Stomach smooth muscle (tissue), 2 donors: ENCODE results near the gene SERPINF2.
"Not testable (repeated sequence)": the region's sequence is repeated elsewhere in the genome, so short reads cannot be mapped to it uniquely, and the experiment has no call there.

Experiments used
- H3K27ac ChIP-seq: one replicate; pipeline ENCODE4 v1.7.0; 2013; ENCODE audit warnings: mild to moderate bottlenecking, low read length, inconsistent platforms
- H3K27me3 ChIP-seq, 2 donors: one replicate each; pipeline ENCODE4 v1.7.0; 2013; ENCODE audit warnings: low read length in 2 of 2; ENCODE audit not compliant: insufficient read depth in 2 of 2, control insufficient read depth in 1 of 2
- H3K36me3 ChIP-seq, 2 donors: one replicate each; pipeline ENCODE4 v1.7.0; 2013; ENCODE audit warnings: low read length in 2 of 2; ENCODE audit not compliant: control insufficient read depth in 2 of 2, insufficient read depth in 2 of 2
- H3K4me1 ChIP-seq: one replicate; pipeline ENCODE4 v1.7.0; 2013; ENCODE audit warnings: low read length; ENCODE audit not compliant: control insufficient read depth, insufficient read depth
- H3K4me3 ChIP-seq, 2 donors: one replicate each; pipeline ENCODE4 v1.7.0; 2013; ENCODE audit warnings: low read length in 2 of 2
- H3K9ac ChIP-seq, 2 donors: one replicate each; pipeline ENCODE4 v1.7.0; 2013; ENCODE audit warnings: low read length in 2 of 2, mild to moderate bottlenecking in 1 of 2
- H3K9me3 ChIP-seq, 2 donors: one replicate each; pipeline ENCODE4 v1.7.0; 2013; ENCODE audit warnings: low read length in 2 of 2; ENCODE audit not compliant: control insufficient read depth in 2 of 2
- donor health status: healthy.
- donor health status: Pancreatic carcinoma.

SERPINF2 gene

DNA sequence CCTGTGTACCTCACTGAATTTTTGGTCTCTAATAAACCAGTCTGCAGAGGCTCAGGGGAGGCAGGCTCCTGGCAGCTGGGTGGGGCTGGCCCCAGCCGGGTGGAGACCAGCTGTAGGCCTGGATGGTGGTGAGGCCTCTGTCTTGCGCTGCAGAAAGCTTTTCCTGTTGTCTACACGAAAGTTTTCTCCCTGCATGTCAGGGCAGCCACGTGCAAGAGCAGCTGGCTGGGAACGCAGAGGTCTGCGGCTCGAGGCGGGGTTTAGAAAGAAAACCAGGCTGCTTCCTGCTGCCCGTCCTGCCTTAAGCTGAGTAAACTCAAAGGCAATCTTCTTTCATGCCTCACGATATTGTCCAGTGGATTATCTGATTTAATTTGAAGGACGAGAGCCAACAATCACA, 21.6 kb downstream of the SERPINF2 start:
- Histone ChIP-seq H3K27ac (peak overlapping the region; percentile 60), H3K4me1 (peaks cover 28% of the 10 kb centered on the region)

DNA sequence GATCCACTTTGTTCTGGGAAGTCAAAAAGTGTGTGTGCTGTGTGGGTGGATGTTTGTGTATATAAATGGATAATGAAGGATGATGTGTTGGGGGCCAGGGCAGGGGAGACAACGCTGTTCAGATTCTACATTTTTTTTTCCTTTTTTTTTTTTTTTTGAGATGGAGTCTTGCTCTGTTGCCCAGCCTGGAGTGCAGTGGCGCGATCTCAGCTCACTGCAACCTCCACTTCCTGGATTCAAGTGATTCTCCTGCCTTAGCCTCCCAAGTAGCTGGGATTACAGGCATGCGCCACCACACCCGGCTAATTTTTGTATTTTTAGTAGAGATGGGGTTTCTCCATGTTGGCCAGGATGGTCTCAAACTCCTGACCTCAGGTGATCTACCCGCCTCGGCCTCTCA, 22.0 kb downstream of the SERPINF2 start:
- not testable (repeated sequence) for H3K9me3 ChIP-seq, H3K27ac ChIP-seq, H3K9ac ChIP-seq, H3K27me3 ChIP-seq, H3K4me3 ChIP-seq, H3K36me3 ChIP-seq
- peaks cover 28% of the 10 kb centered on the region for H3K4me1 ChIP-seq

More for the DNA sequence above, 21.6 kb downstream of the SERPINF2 start:
- Histone ChIP-seq H3K36me3 (no peaks in the 10 kb centered on the region), H3K9me3 (no peaks in the 10 kb centered on the region), H3K4me3 (peak overlapping the region in 1 of 2 donors; percentile 40), H3K9ac (peak overlapping the region in 1 of 2 donors; percentile 57), H3K27me3 (peaks cover 7% of the 10 kb centered on the region in 2 donors)

DNA sequence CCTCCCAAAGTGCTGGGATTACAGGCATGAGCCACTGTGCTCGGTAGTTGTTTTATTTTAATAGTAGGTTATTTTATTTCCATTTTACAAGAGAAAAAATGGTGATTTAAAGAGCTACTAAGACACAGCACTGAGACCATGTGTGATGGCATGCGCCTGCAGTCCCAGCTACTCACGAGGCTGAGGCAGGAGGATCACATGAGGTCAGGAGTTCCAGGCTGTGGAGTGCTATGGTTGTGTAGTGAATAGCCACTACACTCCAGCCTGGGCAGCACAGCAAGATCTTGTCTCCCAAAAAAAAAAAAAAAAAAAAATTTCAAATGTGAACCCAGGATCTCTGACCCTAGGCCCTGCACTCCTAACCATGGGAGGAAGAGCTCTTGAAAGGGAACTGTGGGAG, 22.9 kb downstream of the SERPINF2 start:
- no peak overlapping the region for H3K4me3 ChIP-seq
- H3K4me1 ChIP-seq = peaks cover 28% of the 10 kb centered on the region
- H3K9ac ChIP-seq = no peak overlapping the region
- no peaks in the 10 kb centered on the region for H3K36me3 ChIP-seq
- no peaks in the 10 kb centered on the region for H3K9me3 ChIP-seq
- no peak overlapping the region for H3K27ac ChIP-seq
- H3K27me3 ChIP-seq = peaks cover 7% of the 10 kb centered on the region in 2 donors

DNA sequence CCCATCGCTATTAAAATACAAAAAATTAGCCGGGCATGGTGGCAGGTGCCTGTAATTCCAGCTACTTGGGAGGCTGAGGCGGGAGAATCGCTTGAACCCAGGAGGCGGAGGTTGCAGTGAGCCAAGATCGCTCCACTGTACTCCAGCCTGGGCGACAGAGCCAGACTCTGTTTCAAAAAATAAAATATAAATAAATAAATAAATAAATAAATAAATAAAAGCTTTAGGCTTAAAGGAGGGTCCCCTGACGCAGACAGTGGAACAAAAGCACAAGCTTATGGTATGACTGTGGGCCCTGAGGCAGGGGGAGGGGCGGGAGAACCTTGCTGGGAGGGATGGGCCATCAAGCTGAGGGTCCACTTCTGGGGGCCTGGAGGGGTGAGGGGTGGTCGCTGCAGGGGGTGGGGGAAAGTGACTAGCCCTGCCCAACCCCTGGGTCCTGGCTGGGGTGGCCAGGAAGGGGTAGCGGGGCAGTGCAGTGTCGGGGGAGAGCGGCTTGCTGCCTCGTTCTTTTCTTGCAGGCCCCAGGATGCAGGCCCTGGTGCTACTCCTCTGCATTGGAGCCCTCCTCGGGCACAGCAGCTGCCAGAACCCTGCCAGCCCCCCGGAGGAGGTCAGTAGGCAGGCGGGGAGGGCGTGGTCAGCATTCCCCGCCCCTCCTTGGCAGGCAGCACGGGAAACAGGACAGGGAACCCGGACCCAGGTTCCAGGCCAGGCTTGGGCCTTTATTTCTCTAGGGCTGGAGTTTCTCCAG, 23.9 kb downstream of the SERPINF2 start:
- Histone ChIP-seq H3K4me3 (no peak overlapping the region), H3K9me3 (no peaks in the 10 kb centered on the region), H3K4me1 (peaks cover 28% of the 10 kb centered on the region), H3K9ac (no peak overlapping the region), H3K27me3 (peaks cover 7% of the 10 kb centered on the region in 2 donors), H3K36me3 (no peaks in the 10 kb centered on the region), H3K27ac (no peak overlapping the region)

DNA sequence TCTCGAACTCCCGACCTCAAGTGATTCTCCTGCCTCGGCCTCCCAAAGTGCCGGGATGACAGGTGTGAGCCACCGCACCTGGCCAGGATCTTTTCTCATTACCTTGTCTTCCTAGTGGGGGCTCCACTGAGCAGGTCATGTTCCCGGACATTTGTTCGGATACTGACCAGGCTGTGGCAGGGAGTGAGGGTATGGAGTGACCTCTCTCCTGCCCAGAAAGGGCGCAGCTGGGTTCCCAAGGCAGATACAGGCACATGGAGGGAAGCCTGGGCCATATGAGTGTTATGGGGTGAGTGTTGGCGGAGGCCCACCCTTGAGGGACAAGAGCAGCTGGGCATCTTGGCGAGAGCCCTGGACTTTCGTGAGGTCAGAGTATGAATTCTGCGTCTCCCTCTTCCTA, 24.7 kb downstream of the SERPINF2 start:
- Histone ChIP-seq H3K27me3 (peaks cover 7% of the 10 kb centered on the region in 2 donors), H3K9me3 (no peaks in the 10 kb centered on the region), H3K4me3 (no peak overlapping the region), H3K4me1 (peaks cover 28% of the 10 kb centered on the region), H3K27ac (no peak overlapping the region), H3K36me3 (no peaks in the 10 kb centered on the region), H3K9ac (no peak overlapping the region)

DNA sequence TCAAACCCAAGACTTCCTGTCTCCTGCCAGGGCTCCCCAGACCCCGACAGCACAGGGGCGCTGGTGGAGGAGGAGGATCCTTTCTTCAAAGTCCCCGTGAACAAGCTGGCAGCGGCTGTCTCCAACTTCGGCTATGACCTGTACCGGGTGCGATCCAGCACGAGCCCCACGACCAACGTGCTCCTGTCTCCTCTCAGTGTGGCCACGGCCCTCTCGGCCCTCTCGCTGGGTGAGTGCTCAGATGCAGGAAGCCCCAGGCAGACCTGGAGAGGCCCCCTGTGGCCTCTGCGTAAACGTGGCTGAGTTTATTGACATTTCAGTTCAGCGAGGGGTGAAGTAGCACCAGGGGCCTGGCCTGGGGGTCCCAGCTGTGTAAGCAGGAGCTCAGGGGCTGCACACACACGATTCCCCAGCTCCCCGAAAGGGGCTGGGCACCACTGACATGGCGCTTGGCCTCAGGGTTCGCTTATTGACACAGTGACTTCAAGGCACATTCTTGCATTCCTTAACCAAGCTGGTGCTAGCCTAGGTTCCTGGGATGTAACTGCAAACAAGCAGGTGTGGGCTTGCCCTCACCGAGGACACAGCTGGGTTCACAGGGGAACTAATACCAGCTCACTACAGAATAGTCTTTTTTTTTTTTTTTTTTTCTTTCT, 27.3 kb downstream of the SERPINF2 start:
- Histone ChIP-seq H3K27me3 (peaks cover 7% of the 10 kb centered on the region in 2 donors), H3K27ac (no peak overlapping the region), H3K4me3 (no peak overlapping the region), H3K4me1 (peaks cover 17% of the 10 kb centered on the region), H3K36me3 (no peaks in the 10 kb centered on the region), H3K9ac (no peak overlapping the region), H3K9me3 (no peaks in the 10 kb centered on the region)

DNA sequence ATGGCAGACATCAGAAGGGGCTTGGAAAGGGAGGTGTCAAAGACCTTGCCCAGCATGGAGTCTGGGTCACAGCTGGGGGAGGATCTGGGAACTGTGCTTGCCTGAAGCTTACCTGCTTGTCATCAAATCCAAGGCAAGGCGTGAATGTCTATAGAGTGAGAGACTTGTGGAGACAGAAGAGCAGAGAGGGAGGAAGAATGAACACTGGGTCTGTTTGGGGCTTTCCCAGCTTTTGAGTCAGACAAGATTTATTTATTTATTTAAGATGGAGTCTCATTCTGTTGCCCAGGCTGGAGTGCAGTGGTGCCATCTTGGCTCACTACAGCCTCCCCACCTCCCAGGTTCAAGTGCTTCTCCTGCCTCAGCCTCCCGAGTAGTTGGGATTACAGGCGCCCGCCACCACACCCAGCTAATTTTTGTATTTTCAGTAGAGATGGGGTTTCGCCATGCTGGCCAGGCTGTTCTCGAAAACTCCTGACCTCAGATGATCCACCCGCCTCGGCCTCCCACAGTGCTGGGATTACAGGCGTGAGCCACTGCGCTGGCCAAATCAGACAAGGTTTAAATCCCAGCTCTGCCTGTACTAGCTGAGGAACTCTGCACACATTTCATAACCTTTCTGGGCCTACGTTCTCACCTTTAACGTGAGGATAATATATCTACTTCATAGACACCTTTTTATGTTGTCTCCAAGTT, 30.5 kb downstream of the SERPINF2 start:
- H3K9ac ChIP-seq, H3K27ac ChIP-seq, H3K4me1 ChIP-seq: not testable (repeated sequence)

DNA sequence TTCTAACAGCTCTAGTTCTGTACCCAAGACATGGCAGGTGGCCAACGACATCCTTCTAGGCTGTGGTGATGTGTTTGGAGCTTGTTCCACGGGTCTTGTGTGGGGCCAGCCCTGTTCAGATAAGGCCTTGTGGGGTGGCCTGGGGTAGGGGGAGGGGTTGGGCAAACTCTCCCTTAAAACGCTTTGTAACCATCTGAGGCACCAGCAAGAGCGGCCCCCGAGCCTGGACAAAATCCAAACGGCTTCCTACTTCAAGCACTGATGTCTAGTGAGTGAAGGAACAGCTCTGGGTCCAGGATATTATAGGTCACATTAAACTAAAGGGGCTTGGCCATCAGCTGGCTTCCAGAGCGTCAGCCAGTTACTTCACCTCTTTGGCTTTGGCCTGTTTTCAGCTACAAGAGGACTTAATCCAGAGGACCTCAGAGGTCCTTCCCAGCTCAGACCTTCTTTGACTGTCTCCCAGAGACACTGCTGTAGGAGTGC, 31.1 kb downstream of the SERPINF2 start:
- Histone ChIP-seq H3K9me3 (no peaks in the 10 kb centered on the region), H3K4me1 (peaks cover 7% of the 10 kb centered on the region), H3K27me3 (no peaks in the 10 kb centered on the region), H3K4me3 (no peak overlapping the region), H3K27ac (no peak overlapping the region), H3K36me3 (peaks cover 12 to 13% of the 10 kb centered on the region in 2 donors), H3K9ac (no peak overlapping the region)

More for the DNA sequence above, 30.5 kb downstream of the SERPINF2 start:
- not testable (repeated sequence) for H3K9me3 ChIP-seq, H3K4me3 ChIP-seq, H3K27me3 ChIP-seq
- peaks cover 8 to 10% of the 10 kb centered on the region in 2 donors for H3K36me3 ChIP-seq

DNA sequence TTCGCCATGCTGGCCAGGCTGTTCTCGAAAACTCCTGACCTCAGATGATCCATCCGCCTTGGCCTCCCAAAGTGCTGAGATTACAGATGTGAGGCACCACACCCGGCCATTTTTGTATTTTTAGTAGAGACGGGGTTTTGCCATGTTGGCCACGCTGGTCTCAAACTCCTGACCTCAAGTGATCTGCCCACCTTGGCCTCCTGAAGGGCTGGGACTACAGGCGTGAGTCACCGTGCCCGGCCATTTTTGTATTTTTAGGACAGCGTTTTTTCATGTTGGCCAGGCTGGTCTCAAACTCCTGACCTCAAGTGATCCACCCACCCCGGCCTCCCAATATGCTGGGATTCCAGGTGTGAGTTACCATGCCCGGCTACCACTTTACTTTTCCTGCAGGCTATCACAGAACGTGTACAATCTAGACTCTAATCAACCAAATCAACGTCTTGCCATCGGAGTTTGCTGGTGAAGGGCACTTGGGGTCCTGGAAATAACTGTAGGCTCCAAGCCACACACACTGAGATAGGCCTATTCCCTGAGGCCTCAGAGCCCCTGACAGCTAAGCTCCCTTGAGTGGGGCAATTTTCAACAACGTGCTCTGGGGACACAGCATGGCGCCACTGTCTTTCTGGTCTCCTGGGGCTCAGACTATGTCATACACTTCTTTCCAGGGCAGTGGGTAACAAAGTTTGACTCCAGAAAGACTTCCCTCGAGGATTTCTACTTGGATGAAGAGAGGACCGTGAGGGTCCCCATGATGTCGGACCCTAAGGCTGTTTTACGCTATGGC, 31.9 kb downstream of the SERPINF2 start:
- no peak overlapping the region for H3K4me3 ChIP-seq
- no peak overlapping the region for H3K9ac ChIP-seq
- no peaks in the 10 kb centered on the region for H3K9me3 ChIP-seq
- H3K27me3 ChIP-seq = no peaks in the 10 kb centered on the region
- H3K27ac ChIP-seq = no peak overlapping the region
- H3K36me3 ChIP-seq = peaks cover 12 to 13% of the 10 kb centered on the region in 2 donors
- peaks cover 7% of the 10 kb centered on the region for H3K4me1 ChIP-seq

DNA sequence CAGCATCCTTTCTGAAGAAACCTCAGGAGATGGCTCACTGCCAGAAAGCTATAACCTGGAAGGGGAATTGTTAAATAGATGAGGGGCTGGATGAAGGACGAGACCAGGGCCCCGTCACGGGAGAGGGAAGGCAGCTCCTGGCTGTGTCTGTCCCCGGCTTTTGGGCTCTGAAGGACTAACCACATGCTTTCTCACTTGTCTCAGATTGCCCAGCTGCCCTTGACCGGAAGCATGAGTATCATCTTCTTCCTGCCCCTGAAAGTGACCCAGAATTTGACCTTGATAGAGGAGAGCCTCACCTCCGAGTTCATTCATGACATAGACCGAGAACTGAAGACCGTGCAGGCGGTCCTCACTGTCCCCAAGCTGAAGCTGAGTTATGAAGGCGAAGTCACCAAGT, 33.7 kb downstream of the SERPINF2 start:
- no peak overlapping the region for H3K27ac ChIP-seq
- peaks cover 14 to 16% of the 10 kb centered on the region in 2 donors for H3K36me3 ChIP-seq
- H3K9me3 ChIP-seq = no peaks in the 10 kb centered on the region
- peaks cover 11% of the 10 kb centered on the region for H3K4me1 ChIP-seq
- H3K9ac ChIP-seq = no peak overlapping the region
- H3K4me3 ChIP-seq = no peak overlapping the region
- no peaks in the 10 kb centered on the region for H3K27me3 ChIP-seq
